HepG2 (cell line): Measurements from ENCODE around the gene ITPR1. TPM values are rescaled to one million over a fixed set of nuclear protein-coding genes. Genes with fewer than 3 reads are reported as not detected.

Source experiments
- ATAC-seq: fragments of 200-7000 bp; cut with Tn5 transposase; 3 replicates; pipeline ENCODE4 v1.9.1; 2020; ENCODE audit warnings: mild to moderate bottlenecking, moderate library complexity
- BruUV-seq: library from RNA; stranded (reverse); fragments of 400-500 nt; replicated peaks from 2 replicates; lab custom pipeline; 2021; lab: Mats Ljungman, UMichigan
- CTCF ChIA-PET: fragments of 300-600 bp; formaldehyde crosslinking; extraction: SDS; loops from one replicate; lab custom pipeline; 2021; ENCODE audit warnings: low total read pairs, inconsistent platforms, low intra/inter-chr PET ratio; lab: Yijun Ruan, JAX
- POLR2A ChIA-PET: fragments of 350-600 bp; sonication (Branson Sonifier 250); formaldehyde crosslinking; loops from one replicate; lab custom pipeline; 2020; ENCODE audit warnings: antibody characterized with exemption, inconsistent platforms; lab: Yijun Ruan, JAX
- DNase-seq: peaks from one replicate; pipeline ENCODE4 v3.0.0-alpha.2; 2015; ENCODE audit warnings: low spot score
- FAIRE-seq: peaks from 3 replicates; lab custom pipeline; 2011; peaks lifted over from hg19 to GRCh38; lab: Jason Lieb, UNC
- H2AFZ ChIP-seq: one replicate; pipeline ENCODE4 v1.6.1; 2011; ENCODE audit warnings: low read length, inconsistent platforms
- H3K27ac ChIP-seq: fragments of 300-600 bp; 3 replicates; pipeline ENCODE4 v1.8.0; 2011; ENCODE audit warnings: mixed run types, mild to moderate bottlenecking, mixed read lengths, low read length, inconsistent platforms; ENCODE audit not compliant: insufficient read depth; ENCODE audit errors: extremely low read length
- H3K27me3 ChIP-seq, 2 experiments: fragments of 200-600 bp in 1 of 2; 2 replicates in 1 of 2; 3 replicates in 1 of 2; pipeline versions ENCODE4 v1.6.0 to v1.8.0; 2011; ENCODE audit warnings: low read length in 2 of 2, mild to moderate bottlenecking in 2 of 2, moderate library complexity in 2 of 2, inconsistent platforms in 1 of 2; ENCODE audit not compliant: insufficient read depth in 2 of 2, control insufficient read depth in 1 of 2
- H3K36me3 ChIP-seq, 2 experiments: fragments of 200-600 bp in 1 of 2; replicated peaks in 1 of 2; 2 replicates in 1 of 2; 3 replicates in 1 of 2; pipeline versions ENCODE4 v1.5.1 to v1.8.0; 2011; ENCODE audit warnings: low read length in 2 of 2, inconsistent platforms in 1 of 2; ENCODE audit not compliant: insufficient read depth in 2 of 2, control insufficient read depth in 1 of 2
- H3K4me1 ChIP-seq: 2 replicates; pipeline ENCODE4 v1.5.1; 2012; ENCODE audit warnings: low read length, inconsistent platforms; ENCODE audit not compliant: insufficient read depth
- H3K4me2 ChIP-seq: 2 replicates; pipeline ENCODE4 v1.6.0; 2011; ENCODE audit warnings: low read depth, low read length, inconsistent platforms
- H3K4me3 ChIP-seq, 3 experiments: fragments of 200-600 bp in 1 of 3; sonication (generic), shearing (Covaris generic) in 1 of 3; replicated peaks in 1 of 3; 2 replicates each; pipeline ENCODE4 v1.5.1; 2011 to 2016; ENCODE audit warnings: low read length in 3 of 3, inconsistent platforms in 2 of 3, low read depth in 2 of 3, mild to moderate bottlenecking in 2 of 3, control low read depth in 1 of 3, mixed read lengths in 1 of 3; ENCODE audit not compliant: insufficient read depth in 1 of 3
- H3K79me2 ChIP-seq: one replicate; pipeline ENCODE4 v1.6.1; 2011; ENCODE audit warnings: low read length, inconsistent platforms; ENCODE audit not compliant: insufficient read depth
- H3K9ac ChIP-seq: 2 replicates; pipeline ENCODE4 v1.6.0; 2011; ENCODE audit warnings: mild to moderate bottlenecking, low read depth, low read length, inconsistent platforms; ENCODE audit not compliant: insufficient read depth
- H3K9me3 ChIP-seq: 2 replicates; pipeline ENCODE4 v1.5.1; 2012; ENCODE audit warnings: mild to moderate bottlenecking, low read length
- H4K20me1 ChIP-seq: 2 replicates; pipeline ENCODE4 v1.6.0; 2011; ENCODE audit warnings: inconsistent platforms, mild to moderate bottlenecking, low read length, moderate library complexity; ENCODE audit not compliant: insufficient read depth
- AHR ChIP-seq: IDR thresholded peaks from 2 replicates; pipeline ENCODE4 v1.6.1; 2018; ENCODE audit warnings: missing genetic modification reagents, missing compliant biosample characterization
- EZH2 ChIP-seq: conservative IDR thresholded peaks from 2 replicates; pipeline ENCODE4 v1.6.1; 2012; ENCODE audit warnings: mild to moderate bottlenecking, low read depth, low read length, moderate library complexity
- FOSL2 ChIP-seq: sonication (generic); formaldehyde crosslinking; IDR thresholded peaks from 2 replicates; pipeline ENCODE4 v1.4.0; 2020; ENCODE audit warnings: missing genetic modification reagents
- FOXA1 ChIP-seq, 2 experiments: fragments of 450-650 bp in 1 of 2; sonication (generic) in 1 of 2; formaldehyde crosslinking in 1 of 2; IDR thresholded peaks; 2 replicates each; pipeline versions ENCODE4 v1.4.0 to v1.6.1; 2016 to 2020; ENCODE audit warnings: missing genetic modification reagents in 1 of 2
- GABPA ChIP-seq, 2 experiments: IDR thresholded peaks; 2 replicates each; pipeline ENCODE4 v1.6.1; 2011 to 2016; ENCODE audit warnings: low read depth in 2 of 2, low read length in 1 of 2, missing biosample characterization in 1 of 2, missing genetic modification characterization in 1 of 2
- GFI1 ChIP-seq: sonication (generic); formaldehyde crosslinking; IDR thresholded peaks from 2 replicates; pipeline ENCODE4 v1.5.0; 2020; ENCODE audit warnings: missing genetic modification reagents, mild to moderate bottlenecking, borderline replicate concordance
- HNF4G ChIP-seq, 2 experiments: sonication (generic) in 1 of 2; formaldehyde crosslinking in 1 of 2; IDR thresholded peaks; 2 replicates each; pipeline versions ENCODE4 v1.4.0 to v1.6.1; 2011 to 2020; ENCODE audit warnings: borderline replicate concordance in 2 of 2, low read depth in 2 of 2, mild to moderate bottlenecking in 2 of 2, low read length in 1 of 2, missing genetic modification reagents in 1 of 2, moderate library complexity in 1 of 2
- KDM5B ChIP-seq: sonication (generic); formaldehyde crosslinking; IDR thresholded peaks from 2 replicates; pipeline ENCODE4 v1.4.0; 2020; ENCODE audit warnings: missing genetic modification reagents, mild to moderate bottlenecking, borderline replicate concordance
- KMT2B ChIP-seq: IDR thresholded peaks from 2 replicates; pipeline ENCODE4 v1.6.1; 2016; ENCODE audit warnings: missing genetic modification reagents, missing compliant biosample characterization
- MIER2 ChIP-seq: IDR thresholded peaks from 2 replicates; pipeline ENCODE4 v1.6.1; 2016; ENCODE audit warnings: missing biosample characterization, missing genetic modification reagents
- NCOA1 ChIP-seq: sonication (generic); formaldehyde crosslinking; IDR thresholded peaks from 2 replicates; pipeline ENCODE4 v1.9.0; 2021; ENCODE audit warnings: missing genetic modification reagents
- NFIB ChIP-seq: sonication (generic); formaldehyde crosslinking; IDR thresholded peaks from 2 replicates; pipeline ENCODE4 v1.9.0; 2021; ENCODE audit warnings: missing genetic modification reagents, mild to moderate bottlenecking, borderline replicate concordance
- NFRKB ChIP-seq: fragments of 450-650 bp; IDR thresholded peaks from 2 replicates; pipeline ENCODE4 v1.6.1; 2017
- PLRG1 ChIP-seq: fragments of 450-650 bp; conservative IDR thresholded peaks from 2 replicates; pipeline ENCODE4 v1.6.1; 2016
- RAD21 ChIP-seq: fragments of 450-650 bp; formaldehyde crosslinking; IDR thresholded peaks from 2 replicates; pipeline ENCODE4 v1.5.0; 2020; ENCODE audit warnings: mild to moderate bottlenecking
- ZSCAN30 ChIP-seq: sonication (generic); formaldehyde crosslinking; IDR thresholded peaks from 2 replicates; pipeline ENCODE4 v1.5.0; 2020; ENCODE audit warnings: mild to moderate bottlenecking, missing genetic modification reagents
- WGBS: methylation state at CpG from one replicate; pipeline ENCODE4 v1.1.6; 2017; ENCODE audit warnings: low lambda C conversion rate; 5-methylcytosine and 5-hydroxymethylcytosine counted together
- in situ Hi-C: cut with HindIII; loops from 2 replicates; pipeline ENCODE4 v1.10.0; 2017; ENCODE audit warnings: low pct_unique_long_range_greater_than_20kb; ENCODE audit not compliant: extremely low pct_ligation_motif_present
- intact Hi-C: fragments of 100-400 bp; cut with micrococcal nuclease; formaldehyde crosslinking; loops from one replicate; pipeline ENCODE4 v1.10.0; 2022; ENCODE audit not compliant: unreplicated experiment
- polyA plus RNA-seq, 8 experiments: library from polyadenylated mRNA; depleted of rRNA in 3 of 8; stranded (reverse) in 7 of 8; unstranded in 1 of 8; fragments of >200 nt; fragmentation: Illumina TruSeq in 4 of 8; extraction: Trizol in 4 of 8; gene quantifications; 2 replicates each; pipeline versions ENCODE4 v1.2.1 to v1.2.3, GENCODE V29; 2011 to 2016; ENCODE audit warnings: low read depth in 4 of 8, missing spikeins in 1 of 8, mixed read lengths in 1 of 8; ENCODE audit not compliant: insufficient read depth in 1 of 8
- total RNA-seq, 5 experiments: library from RNA; depleted of rRNA; stranded (reverse); fragments of >200 nt; fragmentation: Illumina TruSeq; extraction: Trizol; gene quantifications; 2 replicates each; pipeline ENCODE4 v1.2.3, GENCODE V29; 2016; ENCODE audit warnings: low read depth in 1 of 5
- TF ChIP-seq, protein P1 (sequence below): sonication (generic); formaldehyde crosslinking; conservative IDR thresholded peaks from 2 replicates; pipeline ENCODE4 v1.4.0; 2020; ENCODE audit warnings: missing genetic modification reagents
- TF ChIP-seq, protein P2 (sequence below): sonication (generic); formaldehyde crosslinking; IDR thresholded peaks from 2 replicates; pipeline ENCODE4 v1.8.0; 2022; ENCODE audit warnings: mild to moderate bottlenecking, missing genetic modification reagents, moderate library complexity
- TF ChIP-seq, protein P3 (sequence below): sonication (generic); formaldehyde crosslinking; IDR thresholded peaks from 2 replicates; pipeline ENCODE4 v1.4.0; 2020; ENCODE audit warnings: missing genetic modification reagents
- TF ChIP-seq, protein P4 (sequence below): sonication (generic); formaldehyde crosslinking; IDR thresholded peaks from 2 replicates; pipeline ENCODE4 v1.4.0; 2020; ENCODE audit warnings: missing genetic modification reagents

ITPR1 gene
- total and polyA plus RNA-seq, 2 of the 13 experiments (the other 11 are each of a cell fraction or from before 2014, with no cell fraction given), result 10.0 to 11.4 TPM

DNA sequence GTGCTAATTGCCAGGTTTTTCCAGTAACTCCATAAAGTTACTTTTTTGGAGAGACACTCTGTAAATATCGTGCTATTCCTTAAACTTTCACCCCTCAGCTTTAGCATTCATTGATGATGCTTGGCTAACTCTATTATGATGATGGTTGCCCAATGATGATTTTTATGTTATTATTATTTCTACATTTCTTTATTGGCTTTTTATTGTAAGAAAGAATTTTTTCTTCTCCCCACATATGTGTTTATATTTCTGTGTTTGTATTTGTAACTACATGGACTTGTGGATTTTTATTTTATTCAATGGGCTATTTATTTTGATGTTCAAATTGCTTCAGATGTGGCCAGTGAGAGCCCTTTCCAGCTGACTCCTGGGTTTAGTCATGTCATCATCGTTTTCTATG lies 323.6 kb downstream of the ITPR1 start:
- in situ Hi-C loops, result no loop called here
- Histone ChIP-seq H2AFZ (no peak overlapping the region), H3K4me1 (no peaks in the 10 kb centered on the region), H3K27ac (no peak overlapping the region), H3K4me2 (no peak overlapping the region), H4K20me1 (no peaks in the 10 kb centered on the region), H3K36me3 (peaks cover 1 to 13% of the 10 kb centered on the region in 2 experiments; a peak in 3 of 5 replicates), H3K9me3 (no peaks in the 10 kb centered on the region), H3K79me2 (no peaks in the 10 kb centered on the region), H3K9ac (no peak overlapping the region), H3K27me3 (no peaks in the 10 kb centered on the region), H3K4me3 (no peak overlapping the region)
- intact Hi-C loops, result no loop called here
- no TSS peak for BruUV-seq
- no peak for FAIRE-seq
- no peak for ATAC-seq
- ChIA-PET POLR2A (no interaction called here), CTCF (no interaction called here)
- DNase-seq, result no peak
- TF ChIP-seq, protein P1, sequence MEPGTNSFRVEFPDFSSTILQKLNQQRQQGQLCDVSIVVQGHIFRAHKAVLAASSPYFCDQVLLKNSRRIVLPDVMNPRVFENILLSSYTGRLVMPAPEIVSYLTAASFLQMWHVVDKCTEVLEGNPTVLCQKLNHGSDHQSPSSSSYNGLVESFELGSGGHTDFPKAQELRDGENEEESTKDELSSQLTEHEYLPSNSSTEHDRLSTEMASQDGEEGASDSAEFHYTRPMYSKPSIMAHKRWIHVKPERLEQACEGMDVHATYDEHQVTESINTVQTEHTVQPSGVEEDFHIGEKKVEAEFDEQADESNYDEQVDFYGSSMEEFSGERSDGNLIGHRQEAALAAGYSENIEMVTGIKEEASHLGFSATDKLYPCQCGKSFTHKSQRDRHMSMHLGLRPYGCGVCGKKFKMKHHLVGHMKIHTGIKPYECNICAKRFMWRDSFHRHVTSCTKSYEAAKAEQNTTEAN (CRISPR knock-in tag), result no peak
- TF ChIP-seq FOXA1 (IDR thresholded peaks at IDR 0.05), result no peak
- TF ChIP-seq FOXA1 (CRISPR knock-in tag; IDR thresholded peaks at IDR 0.05), result no peak
- TF ChIP-seq RAD21 (CRISPR knock-in tag), result no peak
- no peak for TF ChIP-seq NCOA1
- no peak for TF ChIP-seq HNF4G (IDR thresholded peaks at IDR 0.05; ENCODE audit: borderline replicate concordance, low read depth, low read length)
- no peak for TF ChIP-seq HNF4G (CRISPR knock-in tag; IDR thresholded peaks at IDR 0.05; ENCODE audit: borderline replicate concordance, low read depth)
- TF ChIP-seq, protein P2, sequence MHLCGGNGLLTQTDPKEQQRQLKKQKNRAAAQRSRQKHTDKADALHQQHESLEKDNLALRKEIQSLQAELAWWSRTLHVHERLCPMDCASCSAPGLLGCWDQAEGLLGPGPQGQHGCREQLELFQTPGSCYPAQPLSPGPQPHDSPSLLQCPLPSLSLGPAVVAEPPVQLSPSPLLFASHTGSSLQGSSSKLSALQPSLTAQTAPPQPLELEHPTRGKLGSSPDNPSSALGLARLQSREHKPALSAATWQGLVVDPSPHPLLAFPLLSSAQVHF (CRISPR knock-in tag), result no peak
- TF ChIP-seq, protein P3, sequence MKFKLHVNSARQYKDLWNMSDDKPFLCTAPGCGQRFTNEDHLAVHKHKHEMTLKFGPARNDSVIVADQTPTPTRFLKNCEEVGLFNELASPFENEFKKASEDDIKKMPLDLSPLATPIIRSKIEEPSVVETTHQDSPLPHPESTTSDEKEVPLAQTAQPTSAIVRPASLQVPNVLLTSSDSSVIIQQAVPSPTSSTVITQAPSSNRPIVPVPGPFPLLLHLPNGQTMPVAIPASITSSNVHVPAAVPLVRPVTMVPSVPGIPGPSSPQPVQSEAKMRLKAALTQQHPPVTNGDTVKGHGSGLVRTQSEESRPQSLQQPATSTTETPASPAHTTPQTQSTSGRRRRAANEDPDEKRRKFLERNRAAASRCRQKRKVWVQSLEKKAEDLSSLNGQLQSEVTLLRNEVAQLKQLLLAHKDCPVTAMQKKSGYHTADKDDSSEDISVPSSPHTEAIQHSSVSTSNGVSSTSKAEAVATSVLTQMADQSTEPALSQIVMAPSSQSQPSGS (CRISPR knock-in tag), result no peak
- TF ChIP-seq NFRKB, result no peak
- TF ChIP-seq EZH2, result no peak
- TF ChIP-seq AHR (CRISPR knock-in tag), result no peak
- TF ChIP-seq, protein P4, sequence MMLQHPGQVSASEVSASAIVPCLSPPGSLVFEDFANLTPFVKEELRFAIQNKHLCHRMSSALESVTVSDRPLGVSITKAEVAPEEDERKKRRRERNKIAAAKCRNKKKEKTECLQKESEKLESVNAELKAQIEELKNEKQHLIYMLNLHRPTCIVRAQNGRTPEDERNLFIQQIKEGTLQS, result no peak
- TF ChIP-seq PLRG1, result no peak
- no peak for TF ChIP-seq KDM5B (CRISPR knock-in tag)
- no peak for TF ChIP-seq GFI1
- no peak for TF ChIP-seq MIER2
- no peak for TF ChIP-seq GABPA (IDR thresholded peaks at IDR 0.05; ENCODE audit: low read depth, low read length)
- TF ChIP-seq GABPA (CRISPR knock-in tag; IDR thresholded peaks at IDR 0.05; ENCODE audit: low read depth), result no peak
- TF ChIP-seq FOSL2 (CRISPR knock-in tag), result no peak
- TF ChIP-seq NFIB, result no peak
- no peak for TF ChIP-seq ZSCAN30
- no peak for TF ChIP-seq KMT2B (CRISPR knock-in tag)
- 79% methylated on average over 2 of the region's 2 CpGs for WGBS
